Right lobe of liver (tissue), 4 donors: Measurements from ENCODE around the gene RFPL1.

Experiments used
- POLR2A ChIP-seq: fragments of 450-650 bp; IDR thresholded peaks from one replicate; pipeline ENCODE4 v1.6.1; 2017; ENCODE audit warnings: antibody characterized with exemption, mild to moderate bottlenecking
- TF ChIP-seq, protein P1 (sequence below), 4 donors: fragments of 200-600 bp in 3 of 4; fragments of 450-650 bp in 1 of 4; IDR thresholded peaks; one replicate each; pipeline versions ENCODE4 v1.5.1 to v1.8.0; 2016 to 2022; ENCODE audit warnings: antibody characterized with exemption in 4 of 4, mild to moderate bottlenecking in 2 of 4
- donor health status: DM: no; HTN: no; CAD: no.
- donor health status: DM: no; HTN: no; CAD: no.
- donor health status: DM: no; HTN: yes; CAD: no.

DNA sequence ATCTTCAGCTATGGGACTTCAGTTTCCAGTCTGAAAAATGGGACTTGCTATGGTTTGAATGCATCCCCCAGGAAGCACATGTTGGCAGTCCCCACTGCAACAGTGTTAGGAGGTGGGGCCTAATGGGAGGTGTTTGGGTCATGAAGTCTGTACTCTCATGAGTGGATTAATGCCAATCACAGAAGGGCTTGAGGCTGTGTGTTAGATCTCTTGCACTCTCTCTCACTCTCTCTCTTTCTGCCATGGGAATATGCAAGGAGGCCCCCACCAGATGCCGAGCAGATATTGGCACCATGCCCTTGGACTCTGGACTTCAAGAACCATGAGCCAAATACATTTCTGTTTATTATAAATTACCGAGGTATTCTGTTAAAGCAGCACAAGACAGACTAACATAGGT lies 42.3 kb upstream of the RFPL1 start:
- TF ChIP-seq POLR2A: no peak
- TF ChIP-seq, protein P1, sequence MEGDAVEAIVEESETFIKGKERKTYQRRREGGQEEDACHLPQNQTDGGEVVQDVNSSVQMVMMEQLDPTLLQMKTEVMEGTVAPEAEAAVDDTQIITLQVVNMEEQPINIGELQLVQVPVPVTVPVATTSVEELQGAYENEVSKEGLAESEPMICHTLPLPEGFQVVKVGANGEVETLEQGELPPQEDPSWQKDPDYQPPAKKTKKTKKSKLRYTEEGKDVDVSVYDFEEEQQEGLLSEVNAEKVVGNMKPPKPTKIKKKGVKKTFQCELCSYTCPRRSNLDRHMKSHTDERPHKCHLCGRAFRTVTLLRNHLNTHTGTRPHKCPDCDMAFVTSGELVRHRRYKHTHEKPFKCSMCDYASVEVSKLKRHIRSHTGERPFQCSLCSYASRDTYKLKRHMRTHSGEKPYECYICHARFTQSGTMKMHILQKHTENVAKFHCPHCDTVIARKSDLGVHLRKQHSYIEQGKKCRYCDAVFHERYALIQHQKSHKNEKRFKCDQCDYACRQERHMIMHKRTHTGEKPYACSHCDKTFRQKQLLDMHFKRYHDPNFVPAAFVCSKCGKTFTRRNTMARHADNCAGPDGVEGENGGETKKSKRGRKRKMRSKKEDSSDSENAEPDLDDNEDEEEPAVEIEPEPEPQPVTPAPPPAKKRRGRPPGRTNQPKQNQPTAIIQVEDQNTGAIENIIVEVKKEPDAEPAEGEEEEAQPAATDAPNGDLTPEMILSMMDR (IDR thresholded peaks at IDR 0.05): no peak
